Astrocyte of the spinal cord (primary cell): Measurements from ENCODE around the gene PRM1.

ENCODE experiments used
- DNase-seq: peaks from one replicate; pipeline ENCODE4 v3.0.0; 2011; ENCODE audit warnings: low read depth, low spot score
- H3K4me3 ChIP-seq: 2 replicates; pipeline ENCODE4 v1.5.1; 2011; ENCODE audit warnings: low read depth, mild to moderate bottlenecking, low read length, moderate library complexity
- in situ Hi-C: cut with HindIII; loops from 2 replicates; pipeline ENCODE4 v1.10.0; 2017; ENCODE audit warnings: low sequenced_read_pairs
- TF ChIP-seq, protein P1 (sequence below): IDR thresholded peaks from 2 replicates; pipeline ENCODE4 v1.5.1; 2012; ENCODE audit warnings: low read depth, mild to moderate bottlenecking, low read length, inconsistent platforms

PRM1 gene

DNA sequence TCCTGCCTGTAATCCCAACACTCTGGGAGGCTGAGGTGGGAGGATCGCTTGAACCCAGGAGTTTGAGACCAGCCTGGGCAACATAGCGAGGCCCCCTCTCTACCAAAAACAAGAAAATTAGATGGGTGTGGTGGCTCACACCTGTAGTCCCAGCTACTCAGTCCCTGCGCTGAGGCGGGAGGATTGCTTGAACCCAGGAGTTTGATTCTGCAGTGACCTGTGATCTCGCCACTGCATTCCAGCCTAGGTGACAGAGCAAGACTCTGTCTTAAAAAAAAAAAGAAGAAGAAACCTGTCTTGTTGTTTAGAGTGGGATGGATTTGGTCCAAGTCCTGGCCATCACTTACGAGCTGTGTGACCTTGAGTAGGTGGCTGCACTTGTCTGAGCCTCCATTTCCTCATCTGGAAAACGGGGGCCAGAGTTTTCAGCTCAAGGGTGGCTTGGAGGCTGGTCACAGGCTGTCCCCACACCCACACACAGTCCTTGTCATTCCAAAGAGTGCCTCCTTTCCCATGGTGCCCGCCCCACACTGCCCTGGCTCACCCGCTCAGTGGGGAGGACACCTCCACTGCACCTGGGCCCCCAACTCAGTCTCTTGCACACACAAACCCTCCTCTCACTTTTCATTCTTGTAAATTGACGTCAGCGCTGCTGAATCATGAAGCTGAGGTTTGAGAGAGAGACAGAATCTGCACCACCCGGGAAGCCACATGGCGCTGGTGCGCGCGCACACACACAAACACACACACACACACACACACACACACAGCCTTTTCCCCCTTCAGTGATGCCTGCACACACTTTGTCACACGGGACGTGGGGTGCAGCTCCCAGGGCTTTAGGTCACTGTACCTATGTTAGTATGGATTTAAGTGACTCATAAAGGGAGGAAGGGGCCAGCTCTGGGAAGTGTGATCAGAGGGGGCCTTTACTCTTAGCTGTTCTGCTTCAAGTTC, 29.3 kb downstream of the PRM1 start:
- H3K4me3 ChIP-seq: no peak overlapping the region
- in situ Hi-C loops: no loop called here
- DNase-seq: peak; percentile 79
- TF ChIP-seq, protein P1, sequence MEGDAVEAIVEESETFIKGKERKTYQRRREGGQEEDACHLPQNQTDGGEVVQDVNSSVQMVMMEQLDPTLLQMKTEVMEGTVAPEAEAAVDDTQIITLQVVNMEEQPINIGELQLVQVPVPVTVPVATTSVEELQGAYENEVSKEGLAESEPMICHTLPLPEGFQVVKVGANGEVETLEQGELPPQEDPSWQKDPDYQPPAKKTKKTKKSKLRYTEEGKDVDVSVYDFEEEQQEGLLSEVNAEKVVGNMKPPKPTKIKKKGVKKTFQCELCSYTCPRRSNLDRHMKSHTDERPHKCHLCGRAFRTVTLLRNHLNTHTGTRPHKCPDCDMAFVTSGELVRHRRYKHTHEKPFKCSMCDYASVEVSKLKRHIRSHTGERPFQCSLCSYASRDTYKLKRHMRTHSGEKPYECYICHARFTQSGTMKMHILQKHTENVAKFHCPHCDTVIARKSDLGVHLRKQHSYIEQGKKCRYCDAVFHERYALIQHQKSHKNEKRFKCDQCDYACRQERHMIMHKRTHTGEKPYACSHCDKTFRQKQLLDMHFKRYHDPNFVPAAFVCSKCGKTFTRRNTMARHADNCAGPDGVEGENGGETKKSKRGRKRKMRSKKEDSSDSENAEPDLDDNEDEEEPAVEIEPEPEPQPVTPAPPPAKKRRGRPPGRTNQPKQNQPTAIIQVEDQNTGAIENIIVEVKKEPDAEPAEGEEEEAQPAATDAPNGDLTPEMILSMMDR: no peak

DNA sequence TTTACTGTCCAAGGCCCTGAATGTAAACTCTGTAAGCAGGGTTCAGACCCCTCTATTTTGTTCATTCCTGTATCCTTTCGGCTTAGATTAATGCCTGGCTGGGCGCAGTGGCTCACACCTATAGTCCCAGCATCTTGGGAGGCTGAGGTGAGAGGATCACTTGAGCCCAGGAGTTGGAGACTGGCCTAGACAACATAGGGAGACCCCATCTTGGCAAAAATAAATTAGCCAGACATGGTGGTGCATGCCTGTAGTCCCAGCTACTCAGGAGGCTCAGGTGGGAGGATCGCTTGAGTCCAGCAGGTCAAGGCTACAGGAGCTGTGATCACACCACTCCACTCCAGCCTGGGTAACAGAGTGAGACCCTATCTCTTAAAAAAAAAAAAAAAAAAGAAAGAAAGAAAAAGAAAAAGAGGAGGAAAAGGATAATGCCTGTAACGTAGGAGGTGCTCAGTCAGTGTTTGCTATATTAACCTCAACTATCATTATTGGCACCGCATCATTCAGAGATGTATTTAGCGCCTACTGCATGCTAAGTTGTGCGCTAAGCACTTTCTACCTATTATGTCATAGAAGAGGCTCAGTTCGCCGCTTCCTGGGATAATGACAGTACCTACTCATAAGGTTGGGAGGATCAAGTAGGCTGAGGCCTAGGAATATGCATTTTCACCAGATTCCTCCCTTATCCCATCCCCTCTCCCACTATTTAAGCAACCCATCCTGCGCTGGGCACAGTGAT, 30.2 kb downstream of the PRM1 start:
- no peak for DNase-seq
- TF ChIP-seq, protein P1: no peak
- no peak overlapping the region for H3K4me3 ChIP-seq
- in situ Hi-C loops: no loop called here

DNA sequence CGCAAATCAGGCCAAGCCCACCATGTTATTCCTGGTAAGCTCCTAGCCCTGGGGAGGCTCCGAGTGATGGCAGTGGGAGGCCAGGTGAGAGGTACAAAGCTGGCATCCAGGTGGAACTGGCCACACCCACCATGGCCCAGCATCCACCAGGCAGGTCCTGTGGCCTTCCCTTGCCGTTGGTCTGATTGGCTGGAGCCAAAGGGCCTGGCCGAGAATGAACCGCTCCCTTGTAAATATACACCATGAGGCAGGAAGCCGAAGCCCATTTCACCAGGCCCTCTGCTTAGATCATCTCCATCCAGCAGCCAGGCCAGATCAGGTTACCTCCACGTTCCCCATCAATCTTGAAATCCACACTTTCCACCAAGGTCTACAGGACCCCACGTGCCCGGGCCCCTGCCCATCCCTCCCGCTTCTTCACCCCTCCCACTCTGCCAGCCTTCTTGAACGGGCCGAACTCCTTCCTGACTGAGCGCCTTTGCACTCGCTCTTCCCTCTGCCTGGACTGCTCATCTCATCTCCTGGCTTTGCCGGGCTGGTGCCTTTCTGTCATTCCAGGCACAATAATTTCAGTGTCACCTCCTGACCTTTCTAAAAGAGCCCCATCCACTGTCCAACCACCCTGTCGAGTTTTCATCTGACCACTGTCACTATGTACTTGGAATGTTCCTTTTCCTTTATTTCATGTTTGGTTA, 30.9 kb downstream of the PRM1 start:
- peak; percentile 9 for DNase-seq
- H3K4me3 ChIP-seq: no peak overlapping the region
- TF ChIP-seq, protein P1: no peak
- in situ Hi-C loops: no loop called here

DNA sequence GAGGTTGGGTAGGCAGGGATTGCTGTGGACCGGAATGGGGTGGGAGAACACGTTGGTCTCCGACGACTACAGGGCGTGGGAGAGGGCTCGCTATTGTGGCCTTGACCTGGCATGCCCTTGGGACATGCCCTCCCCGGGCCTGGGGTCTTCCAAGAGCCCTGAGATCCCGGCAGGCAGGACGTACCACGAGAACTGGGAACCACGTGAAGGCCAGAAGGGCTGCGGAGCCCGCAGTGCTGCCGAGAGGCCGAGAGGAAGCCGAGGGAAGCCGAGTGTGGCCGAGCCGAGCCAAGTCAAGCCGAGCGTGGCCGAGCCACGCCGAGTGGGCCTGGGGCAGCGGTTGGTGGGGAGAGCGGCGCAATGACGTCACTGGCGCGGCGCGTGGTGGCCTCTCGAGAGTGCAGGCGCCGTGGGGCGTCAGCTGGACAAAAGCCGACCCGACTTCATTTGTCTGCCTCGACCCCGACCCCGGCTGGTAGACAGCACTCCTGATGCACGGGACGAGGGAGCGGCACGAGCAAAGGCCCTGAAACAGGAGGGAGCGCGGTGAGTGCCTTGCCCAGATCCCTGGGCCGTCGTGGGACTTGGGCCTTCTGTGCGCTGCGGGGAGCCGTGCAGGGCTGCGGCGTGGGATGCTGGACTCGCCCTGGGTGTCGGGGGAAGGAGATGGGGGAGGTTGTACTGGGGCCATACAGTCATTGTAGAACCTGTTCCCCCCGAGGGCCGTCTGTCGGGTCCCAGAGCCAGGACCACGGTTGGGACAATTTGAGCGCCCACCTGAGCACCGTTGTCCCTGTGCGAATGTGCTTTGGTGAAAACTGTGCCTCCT, 31.7 kb downstream of the PRM1 start:
- in situ Hi-C loops: no loop called here
- no peak overlapping the region for H3K4me3 ChIP-seq
- TF ChIP-seq, protein P1: no peak
- no peak for DNase-seq

DNA sequence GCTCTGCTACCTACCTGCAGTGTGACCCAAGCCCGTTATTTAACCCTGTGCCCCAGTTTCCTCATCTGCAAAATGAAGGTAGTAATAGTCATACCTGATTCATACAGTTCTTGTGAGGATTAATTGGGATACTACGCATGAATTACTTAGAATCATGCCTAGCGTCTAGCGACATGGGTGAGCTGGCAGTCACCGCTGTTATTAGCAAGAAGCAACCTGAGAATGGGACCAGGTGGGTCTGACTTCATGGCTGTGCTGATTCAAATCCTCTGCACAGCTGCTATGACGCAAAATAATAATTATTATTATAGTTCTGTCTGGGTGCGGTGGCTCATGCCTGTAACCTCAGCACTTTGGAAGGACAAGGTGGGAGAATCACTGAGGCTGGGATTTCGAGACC, 33.0 kb downstream of the PRM1 start:
- no peak for DNase-seq
- no peak overlapping the region for H3K4me3 ChIP-seq
- TF ChIP-seq, protein P1: no peak
- in situ Hi-C loops: no loop called here

DNA sequence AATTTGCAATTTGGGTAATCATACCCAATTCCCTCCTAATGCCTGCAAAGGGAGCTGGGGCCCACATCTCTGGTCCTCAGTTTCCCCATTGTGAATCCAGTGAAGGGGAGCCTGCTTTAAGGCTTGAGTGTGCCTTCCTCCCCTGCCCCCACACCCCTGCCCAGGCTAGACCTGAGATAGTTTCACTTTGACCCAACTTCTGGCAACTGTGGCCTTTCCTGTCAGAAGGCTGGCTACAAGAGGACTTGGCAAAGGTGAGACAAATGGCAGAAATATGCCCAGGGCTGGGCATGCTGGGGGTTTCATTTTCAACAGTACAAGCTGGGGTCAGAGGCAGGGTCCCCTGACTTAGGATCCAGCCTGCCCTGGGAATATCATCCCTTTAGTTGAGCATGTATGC, 35.1 kb downstream of the PRM1 start:
- TF ChIP-seq, protein P1: no peak
- H3K4me3 ChIP-seq: no peak overlapping the region
- DNase-seq: no peak
- in situ Hi-C loops: no loop called here
